NCI-H2107 treated with DMSO at 0.1 percent for 48 hours (cell line): Measurements from ENCODE around the gene RPL37.
A peak's percentile ranks its signal among the peaks of the same experiment; 100 is the strongest.
"Not testable (repeated sequence)": the region's sequence is repeated elsewhere in the genome, so short reads cannot be mapped to it uniquely, and the experiment has no call there.

Experiments used
- DNase-seq: peaks from one replicate; lab custom pipeline; 2025; ENCODE audit not compliant: unreplicated experiment; lab: John Stamatoyannopoulos, UW

Gene RPL37

GRCh38 chr5:40797273-40798011 is 37.6 kb downstream of the RPL37 start:
- peak; percentile 16 for DNase-seq

- no peak for DNase-seq
Measured at GRCh38 chr5:40796487-40796889, 38.5 kb downstream of the RPL37 start.

GRCh38 chr5:40794877-40795276 is 40.1 kb downstream of the RPL37 start:
- not testable (repeated sequence) for DNase-seq

- not testable (repeated sequence) for DNase-seq
Measured at GRCh38 chr5:40794340-40794739, 40.7 kb downstream of the RPL37 start.

- not testable (repeated sequence) for DNase-seq
Measured at GRCh38 chr5:40792691-40793090, 42.3 kb downstream of the RPL37 start.

GRCh38 chr5:40791715-40792139 is 43.3 kb downstream of the RPL37 start:
- no peak for DNase-seq

GRCh38 chr5:40790947-40791593 is 44.0 kb downstream of the RPL37 start:
- no peak for DNase-seq

GRCh38 chr5:40788941-40789340 is 46.1 kb downstream of the RPL37 start:
- not testable (repeated sequence) for DNase-seq

- DNase-seq, result no peak
Measured at GRCh38 chr5:40787986-40788385, 47.0 kb downstream of the RPL37 start.

- DNase-seq, result not testable (repeated sequence)
Measured at GRCh38 chr5:40786664-40787063, 48.4 kb downstream of the RPL37 start.

- DNase-seq, result no peak
Measured at GRCh38 chr5:40784916-40785315, 50.1 kb downstream of the RPL37 start.

GRCh38 chr5:40784027-40784653 is 50.9 kb downstream of the RPL37 start:
- DNase-seq, result no peak

GRCh38 chr5:40781843-40782409 is 53.1 kb downstream of the RPL37 start:
- DNase-seq, result no peak

- DNase-seq, result no peak
Measured at GRCh38 chr5:40780858-40781257, 54.2 kb downstream of the RPL37 start.

- DNase-seq, result no peak
Measured at GRCh38 chr5:40780199-40780598, 54.8 kb downstream of the RPL37 start.

- no peak for DNase-seq
Measured at GRCh38 chr5:40779561-40779960, 55.5 kb downstream of the RPL37 start.

- DNase-seq, result no peak
Measured at GRCh38 chr5:40778133-40778532, 56.9 kb downstream of the RPL37 start.

- no peak for DNase-seq
Measured at GRCh38 chr5:40776658-40776977, 58.4 kb downstream of the RPL37 start.

GRCh38 chr5:40775846-40776657 is 59.0 kb downstream of the RPL37 start:
- no peak for DNase-seq
